Ectodermal cell (in vitro differentiated cells): ENCODE data around the gene PODXL.

Experiments
- H3K27ac ChIP-seq: 2 replicates; pipeline ENCODE4 v1.7.0; 2013; ENCODE audit warnings: mild to moderate bottlenecking, low read depth, low read length; ENCODE audit not compliant: insufficient read depth, poor library complexity, severe bottlenecking
- H3K27me3 ChIP-seq: 2 replicates; pipeline ENCODE4 v1.7.0; 2013; ENCODE audit warnings: mild to moderate bottlenecking, low read length; ENCODE audit not compliant: insufficient read depth, control insufficient read depth, poor library complexity, severe bottlenecking
- H3K36me3 ChIP-seq: one replicate; pipeline ENCODE4 v1.7.0; 2013; ENCODE audit warnings: low read length; ENCODE audit not compliant: control insufficient read depth, insufficient read depth
- H3K4me1 ChIP-seq: one replicate; pipeline ENCODE4 v1.7.0; 2013; ENCODE audit warnings: low read length; ENCODE audit not compliant: control insufficient read depth, insufficient read depth
- H3K4me3 ChIP-seq: 2 replicates; pipeline ENCODE4 v1.7.0; 2013; ENCODE audit warnings: low read depth, low read length, control low read depth; ENCODE audit not compliant: insufficient read depth
- H3K9me3 ChIP-seq: 2 replicates; pipeline ENCODE4 v1.7.0; 2013; ENCODE audit warnings: mild to moderate bottlenecking, low read length, moderate library complexity; ENCODE audit not compliant: control insufficient read depth
- WGBS, 2 experiments: methylation state at CpG; one replicate each; pipeline ENCODE4 v1.1.7; 2013; ENCODE audit warnings: missing lambda C conversion rate in 2 of 2; 5-methylcytosine and 5-hydroxymethylcytosine counted together

Gene PODXL

DNA sequence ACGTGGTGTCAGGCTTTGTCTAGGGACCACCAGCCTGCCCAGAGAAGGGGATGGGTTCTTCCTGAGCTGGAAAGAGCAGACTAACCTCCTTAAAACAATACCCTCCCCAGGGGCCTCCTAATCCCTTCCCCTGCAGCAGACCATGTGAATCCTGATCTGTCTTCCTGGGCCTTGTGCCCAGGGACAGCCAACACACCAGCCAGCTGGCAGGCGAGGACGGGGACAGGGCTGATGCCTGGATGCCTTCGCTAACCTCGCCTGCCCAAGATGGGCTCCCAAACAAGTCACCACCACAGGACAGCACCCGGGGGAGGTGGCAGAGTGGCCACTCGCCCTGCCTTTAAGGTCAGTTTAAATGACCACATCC, 17.6 kb downstream of the PODXL start:
- 69 to 72% methylated on average over 7 of the region's 7 CpGs for WGBS, 2 experiments
- H3K27me3 ChIP-seq, result no peaks in the 10 kb centered on the region
- H3K36me3 ChIP-seq, result no peaks in the 10 kb centered on the region
- H3K4me3 ChIP-seq, result no peak overlapping the region
- H3K9me3 ChIP-seq, result no peaks in the 10 kb centered on the region
- H3K27ac ChIP-seq, result no peak overlapping the region
- H3K4me1 ChIP-seq, result peaks cover 17% of the 10 kb centered on the region

DNA sequence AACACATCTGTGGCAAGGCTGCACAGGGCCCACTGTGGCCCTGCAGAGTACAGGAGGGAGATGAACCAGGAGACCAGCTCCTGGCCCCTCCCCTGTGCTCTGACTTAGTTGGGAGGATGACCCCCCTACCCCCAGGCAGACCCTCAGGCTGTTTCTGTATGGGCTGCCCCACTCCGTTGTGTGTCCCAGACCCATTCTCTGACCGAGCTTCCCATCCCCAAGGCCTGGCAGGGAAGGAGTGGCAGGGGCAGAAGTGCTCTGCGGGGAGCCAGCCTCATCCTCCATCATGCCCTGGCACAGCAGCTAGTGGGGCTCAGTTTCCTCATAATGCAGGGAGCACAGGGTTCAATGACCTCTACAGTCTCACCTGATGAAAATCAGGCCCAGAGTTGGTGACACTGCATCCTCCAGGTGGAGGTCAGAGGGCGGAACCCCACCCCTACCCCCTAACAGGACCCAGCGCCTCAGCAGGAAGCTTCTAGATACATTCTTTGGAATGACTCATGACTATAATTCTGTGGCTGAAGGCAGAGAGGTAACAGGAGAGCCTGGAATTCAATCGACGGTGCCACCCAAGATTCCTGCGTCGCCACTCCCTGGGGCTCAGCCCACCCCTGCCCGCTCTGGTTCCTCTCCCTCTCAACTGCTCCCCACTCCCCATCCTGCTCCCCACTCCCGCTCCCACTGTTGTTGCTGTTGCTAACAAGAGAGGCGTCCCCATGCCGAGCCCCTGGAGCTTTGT, 18.2 kb downstream of the PODXL start:
- Histone ChIP-seq H3K27ac (no peak overlapping the region), H3K9me3 (no peaks in the 10 kb centered on the region), H3K4me3 (no peak overlapping the region), H3K27me3 (no peaks in the 10 kb centered on the region), H3K36me3 (no peaks in the 10 kb centered on the region), H3K4me1 (peaks cover 17% of the 10 kb centered on the region)
- 78 to 79% methylated on average over 13 of the region's 13 CpGs for WGBS, 2 experiments

DNA sequence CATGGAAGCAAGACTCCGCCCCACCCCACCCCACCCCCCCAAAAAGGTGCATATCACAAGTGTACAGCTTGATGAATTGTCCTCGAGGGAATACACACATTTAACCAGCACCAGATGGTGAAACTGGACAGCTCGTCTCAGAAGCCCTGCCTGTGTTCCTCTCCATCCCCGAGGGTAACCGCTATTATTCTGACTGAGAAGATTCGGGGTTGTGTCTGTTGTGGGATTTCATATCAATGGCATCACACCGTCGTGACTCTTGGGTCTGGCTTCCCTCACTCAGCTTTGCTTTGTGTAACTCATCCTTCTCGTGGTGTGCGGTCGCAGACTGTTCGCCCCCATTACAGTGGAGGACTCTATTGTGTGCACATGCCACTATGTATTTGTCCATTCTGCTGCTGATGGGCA, 18.9 kb downstream of the PODXL start:
- H3K36me3 ChIP-seq, result no peaks in the 10 kb centered on the region

DNA sequence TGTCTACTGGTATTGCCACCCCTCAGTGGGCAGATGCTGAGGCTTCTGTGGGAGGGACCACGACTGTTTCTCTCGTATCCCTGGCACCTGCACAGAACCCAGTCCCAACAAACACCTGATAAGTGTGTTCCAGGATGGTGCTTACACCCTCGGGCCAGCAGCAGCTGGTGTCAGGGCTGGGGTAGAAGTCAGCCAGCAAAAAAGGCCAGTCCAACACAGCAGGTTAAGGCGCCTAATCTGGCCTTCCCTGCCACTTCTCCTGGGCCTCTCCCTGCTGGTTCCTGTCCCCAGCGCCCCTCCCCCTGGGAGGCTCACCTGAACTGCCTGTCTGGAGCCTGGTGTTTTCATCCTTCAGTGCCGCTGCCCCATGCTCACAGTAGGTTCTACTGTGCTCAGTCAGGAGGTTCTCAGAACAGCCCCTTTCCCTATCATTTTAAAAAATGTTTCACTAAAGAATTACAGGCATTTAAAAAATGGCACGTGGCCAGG, 20.0 kb downstream of the PODXL start:
- Histone ChIP-seq H3K27me3 (no peaks in the 10 kb centered on the region), H3K4me1 (peaks cover 17% of the 10 kb centered on the region), H3K4me3 (no peak overlapping the region), H3K36me3 (no peaks in the 10 kb centered on the region), H3K27ac (no peak overlapping the region), H3K9me3 (no peaks in the 10 kb centered on the region)
- WGBS, 2 experiments, result 76 to 81% methylated on average over 7 of the region's 7 CpGs

More for the DNA sequence above, 18.9 kb downstream of the PODXL start:
- Histone ChIP-seq H3K4me1 (peaks cover 17% of the 10 kb centered on the region), H3K4me3 (no peak overlapping the region), H3K27ac (no peak overlapping the region), H3K27me3 (no peaks in the 10 kb centered on the region), H3K9me3 (no peaks in the 10 kb centered on the region)
- 95% methylated on average over 12 of the region's 12 CpGs for WGBS, 2 experiments

DNA sequence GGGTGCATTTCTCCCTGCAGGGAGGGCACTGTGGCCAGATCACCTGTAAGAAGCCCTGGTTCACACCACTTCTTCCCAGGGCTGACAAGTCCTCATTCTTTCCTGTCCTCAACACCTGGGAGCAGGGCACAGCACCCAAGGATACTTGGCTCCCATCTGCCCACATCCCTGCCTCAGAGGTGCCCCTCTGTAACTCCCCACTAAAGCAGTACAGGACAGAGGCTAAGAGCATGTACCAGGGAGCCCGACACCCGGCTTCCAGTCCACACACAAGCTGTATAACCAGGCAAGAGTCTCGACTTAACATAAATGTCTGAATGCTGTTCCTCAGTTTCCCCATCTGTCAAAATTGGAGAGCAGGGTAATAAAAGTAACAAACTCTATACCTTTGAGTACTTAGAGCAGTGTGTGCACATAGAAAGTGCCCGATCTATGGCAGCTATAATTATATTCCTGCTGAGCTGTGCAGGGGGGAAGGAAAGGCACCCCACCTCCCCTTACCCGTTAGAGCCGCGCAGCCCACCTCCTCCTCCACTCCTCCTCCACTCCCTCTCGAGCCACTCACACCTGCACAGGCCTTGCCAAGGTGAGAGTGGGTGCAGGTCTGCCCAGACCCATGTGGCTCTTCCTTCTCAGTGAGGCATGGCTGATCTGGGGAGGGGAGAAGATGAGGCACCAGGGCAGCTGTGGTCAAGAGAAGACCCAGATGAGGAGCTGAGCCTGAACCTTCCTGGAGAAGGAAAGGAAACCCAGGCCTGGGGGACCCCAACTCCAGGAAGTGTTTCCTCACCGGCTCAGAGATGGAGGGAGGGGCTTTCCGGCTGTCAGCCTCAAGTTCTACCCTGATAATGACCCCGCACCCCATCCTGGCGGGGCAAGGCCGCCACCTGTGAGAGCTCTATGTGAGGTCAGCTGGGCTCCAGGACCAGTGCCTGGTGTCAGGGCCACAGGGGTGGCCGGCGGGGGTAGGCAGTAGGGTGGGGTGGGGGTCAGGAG, 22.6 kb downstream of the PODXL start:
- H3K27me3 ChIP-seq, result no peaks in the 10 kb centered on the region
- H3K9me3 ChIP-seq, result no peaks in the 10 kb centered on the region
- peaks cover 7% of the 10 kb centered on the region for H3K4me1 ChIP-seq
- no peaks in the 10 kb centered on the region for H3K36me3 ChIP-seq
- WGBS, 2 experiments, result 89 to 95% methylated on average over 9 to 15 of the region's 15 CpGs
- H3K27ac ChIP-seq, result no peak overlapping the region
- H3K4me3 ChIP-seq, result no peak overlapping the region

DNA sequence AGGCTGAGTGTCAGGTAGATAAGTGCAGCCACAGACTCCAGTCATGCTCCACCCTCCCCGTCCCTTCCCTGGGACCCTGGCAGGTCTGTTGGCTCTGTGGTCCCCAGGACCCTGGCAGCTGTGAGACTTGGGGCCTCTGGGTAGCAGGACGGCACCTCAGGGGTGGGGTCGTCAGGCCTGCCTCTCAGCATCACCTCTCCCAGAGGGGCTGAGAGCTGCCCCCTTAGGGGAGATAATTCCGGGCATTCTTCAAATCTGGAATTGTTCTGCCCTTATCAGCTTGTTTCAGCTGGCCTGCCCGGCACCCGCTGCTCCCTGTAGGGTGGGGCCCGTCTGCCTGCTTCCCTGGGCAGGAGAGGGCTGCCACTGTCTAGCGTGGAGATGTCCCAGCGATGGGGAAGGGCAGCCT, 23.3 kb downstream of the PODXL start:
- peaks cover under 1% of the 10 kb centered on the region for H3K4me1 ChIP-seq
- no peaks in the 10 kb centered on the region for H3K9me3 ChIP-seq
- H3K36me3 ChIP-seq, result no peaks in the 10 kb centered on the region
- H3K27ac ChIP-seq, result no peak overlapping the region
- WGBS, 2 experiments, result 91 to 92% methylated on average over 9 of the region's 9 CpGs
- no peaks in the 10 kb centered on the region for H3K27me3 ChIP-seq
- no peak overlapping the region for H3K4me3 ChIP-seq

DNA sequence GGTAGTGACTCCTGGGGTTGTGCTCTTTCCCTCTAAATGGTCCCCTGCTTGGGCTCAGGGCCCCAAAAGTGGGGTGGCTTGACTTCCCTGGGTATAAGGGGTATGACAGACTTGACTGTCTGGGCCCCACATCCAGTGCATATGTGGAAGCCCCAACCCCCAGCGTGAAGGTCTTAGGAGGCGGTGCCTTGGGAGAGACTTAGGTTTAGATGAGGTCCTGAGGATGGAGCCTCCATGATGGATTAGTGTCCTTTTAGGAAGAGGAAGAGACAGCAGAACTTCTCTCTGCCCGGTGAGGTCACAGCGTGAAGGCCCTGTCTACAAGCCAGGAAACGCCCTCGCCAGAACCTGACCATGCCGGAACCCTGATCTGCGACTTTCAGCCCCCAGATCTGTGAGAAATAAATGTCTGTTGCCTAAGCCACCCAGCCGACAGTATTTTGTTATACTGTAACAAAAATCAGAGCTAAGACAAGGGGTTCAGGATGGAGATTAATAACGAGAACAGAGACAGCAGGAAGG, 23.8 kb downstream of the PODXL start:
- H3K9me3 ChIP-seq, result no peaks in the 10 kb centered on the region
- WGBS, 2 experiments, result 92 to 93% methylated on average over 10 of the region's 10 CpGs
- H3K27me3 ChIP-seq, result no peaks in the 10 kb centered on the region
- H3K4me1 ChIP-seq, result no peaks in the 10 kb centered on the region
- no peaks in the 10 kb centered on the region for H3K36me3 ChIP-seq
- no peak overlapping the region for H3K4me3 ChIP-seq
- H3K27ac ChIP-seq, result no peak overlapping the region

DNA sequence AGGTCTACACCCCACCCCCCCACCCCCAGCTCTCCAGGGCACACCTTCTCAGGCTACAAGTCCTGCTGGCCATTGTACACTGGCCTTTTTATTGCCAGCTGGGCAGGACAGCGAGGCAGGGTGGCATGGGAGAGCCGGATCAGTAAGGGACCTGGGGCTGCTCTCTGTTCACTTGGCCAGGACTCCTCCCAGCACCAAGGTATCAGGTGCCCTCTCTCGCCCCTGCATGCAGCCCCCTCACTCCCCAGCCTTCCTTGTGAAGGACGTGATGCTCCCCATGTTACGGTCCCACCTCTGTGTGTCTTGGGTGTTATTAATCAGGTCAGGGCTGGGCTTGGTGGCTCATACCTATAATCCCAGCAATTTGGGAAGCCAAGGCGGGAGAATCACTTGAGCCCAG, 26.3 kb downstream of the PODXL start:
- Histone ChIP-seq H3K27ac (no peak overlapping the region), H3K36me3 (no peaks in the 10 kb centered on the region), H3K27me3 (no peaks in the 10 kb centered on the region), H3K4me3 (no peak overlapping the region), H3K9me3 (no peaks in the 10 kb centered on the region), H3K4me1 (no peaks in the 10 kb centered on the region)
- 95 to 97% methylated on average over 6 of the region's 6 CpGs for WGBS, 2 experiments

DNA sequence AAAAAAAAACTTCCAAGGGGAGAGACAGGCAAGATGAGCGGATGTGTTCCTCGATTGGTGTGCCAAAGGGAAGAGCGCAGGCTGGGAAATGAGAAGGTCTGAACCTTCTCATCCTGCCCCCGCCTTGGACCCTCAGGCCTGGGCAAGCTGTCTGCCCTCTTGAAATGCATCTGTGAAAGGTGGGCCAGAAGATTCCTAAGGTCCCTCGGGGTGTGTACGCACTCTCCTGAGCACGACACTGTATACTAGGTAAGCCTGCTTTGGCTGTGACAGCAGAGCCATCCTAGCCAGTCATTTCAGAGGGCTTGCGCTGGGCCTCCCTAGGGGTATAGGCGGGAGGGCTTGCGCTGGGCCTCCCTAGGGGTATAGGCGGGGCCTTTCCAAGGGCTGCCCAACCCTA, 26.8 kb downstream of the PODXL start:
- H3K9me3 ChIP-seq, result no peaks in the 10 kb centered on the region
- no peak overlapping the region for H3K27ac ChIP-seq
- no peak overlapping the region for H3K4me3 ChIP-seq
- WGBS, 2 experiments, result 89 to 93% methylated on average over 11 of the region's 11 CpGs
- no peaks in the 10 kb centered on the region for H3K36me3 ChIP-seq
- no peaks in the 10 kb centered on the region for H3K4me1 ChIP-seq
- no peaks in the 10 kb centered on the region for H3K27me3 ChIP-seq

DNA sequence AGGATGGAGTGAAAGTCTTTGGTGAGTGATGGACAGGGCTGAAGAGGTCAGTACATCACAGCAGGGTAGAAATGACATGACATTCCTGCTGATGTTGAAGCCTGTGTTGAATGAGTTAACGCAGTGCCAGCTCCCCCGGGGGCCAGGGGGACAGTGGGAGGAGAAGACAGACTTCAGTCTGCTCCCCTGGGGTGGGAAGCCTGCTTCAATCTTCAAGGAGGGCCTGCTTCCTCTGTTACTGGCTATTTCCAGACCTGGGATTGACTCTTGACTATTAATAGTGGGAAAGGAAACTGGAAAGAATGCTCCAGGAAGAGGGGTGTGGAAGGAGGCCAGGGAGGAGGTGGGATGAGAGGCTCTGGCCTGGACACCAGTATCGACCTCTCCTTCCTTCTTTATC, 27.2 kb downstream of the PODXL start:
- Histone ChIP-seq H3K36me3 (no peaks in the 10 kb centered on the region), H3K27me3 (no peaks in the 10 kb centered on the region), H3K27ac (no peak overlapping the region), H3K4me3 (no peak overlapping the region), H3K4me1 (no peaks in the 10 kb centered on the region), H3K9me3 (no peaks in the 10 kb centered on the region)
- 60 to 73% methylated on average over 2 to 3 of the region's 3 CpGs for WGBS, 2 experiments
